T-helper 17 cell (primary cell): ENCODE measurements around the gene PREX1. TPM values are rescaled to one million over a fixed set of nuclear protein-coding genes. Genes with fewer than 3 reads are reported as not detected.
A peak's percentile ranks its signal among the peaks of the same experiment; 100 is the strongest.

Experiments used
- ATAC-seq: fragments of 150-1000 bp; cut with Tn5 transposase; 2 replicates; pipeline ENCODE4 v1.10.0; 2021; ENCODE audit warnings: mild to moderate bottlenecking, moderate library complexity
- DNase-seq, 3 donors: peaks; one replicate each; pipeline versions ENCODE4 v3.0.0 to v3.0.0-alpha.2; 2020 to 2021
- H3K9me3 ChIP-seq: one replicate; pipeline ENCODE4 v1.7.0; 2013; ENCODE audit warnings: low read length, mild to moderate bottlenecking; ENCODE audit not compliant: control insufficient read depth, poor library complexity, severe bottlenecking
- H3K27ac Mint-ChIP-seq: one replicate; pipeline ENCODE4 v1.8.0; 2022; ENCODE audit warnings: mild to moderate bottlenecking, moderate library complexity, mixed read lengths
- H3K27me3 Mint-ChIP-seq: one replicate; pipeline ENCODE4 v1.8.0; 2022; ENCODE audit warnings: mixed read lengths
- H3K36me3 Mint-ChIP-seq: one replicate; pipeline ENCODE4 v1.8.0; 2022; ENCODE audit warnings: low read depth, mixed read lengths
- H3K4me1 Mint-ChIP-seq: one replicate; pipeline ENCODE4 v1.8.0; 2022; ENCODE audit warnings: mild to moderate bottlenecking, mixed read lengths
- H3K4me3 Mint-ChIP-seq: one replicate; pipeline ENCODE4 v1.8.0; 2022; ENCODE audit warnings: mild to moderate bottlenecking, moderate library complexity, mixed read lengths
- total RNA-seq, 4 donors: library from RNA in 2 of 4; stranded (reverse) in 2 of 4; gene quantifications; one replicate each; pipeline ENCODE4 v1.2.3 and lab custom pipeline; 2022 to 2026

PREX1 gene
- total RNA-seq, 2 donors from 2014 or later: 188 to 200 TPM

- no peak for DNase-seq
Observed at GRCh38 chr20:48723308-48724264, 104.2 kb downstream of the PREX1 start.

GRCh38 chr20:48722737-48723191 is 105.0 kb downstream of the PREX1 start:
- H3K36me3 Mint-ChIP-seq: peaks cover 11% of the 10 kb centered on the region
- ATAC-seq (no peak), DNase-seq (no peak)
- H3K4me1 Mint-ChIP-seq: peaks cover 58% of the 10 kb centered on the region
- H3K27ac Mint-ChIP-seq: peak overlapping the region; percentile 91
- no peaks in the 10 kb centered on the region for H3K27me3 Mint-ChIP-seq
- no peaks in the 10 kb centered on the region for H3K9me3 ChIP-seq
- peak overlapping the region; percentile 28 for H3K4me3 Mint-ChIP-seq

More at GRCh38 chr20:48723308-48724264, 104.2 kb downstream of the PREX1 start:
- Mint-ChIP-seq H3K4me3 (peak overlapping the region; percentile 28), H3K27me3 (no peaks in the 10 kb centered on the region), H3K36me3 (peaks cover 11% of the 10 kb centered on the region), H3K27ac (peak overlapping the region; percentile 79), H3K4me1 (peaks cover 53% of the 10 kb centered on the region)
- no peaks in the 10 kb centered on the region for H3K9me3 ChIP-seq
- ATAC-seq: no peak

- H3K9me3 ChIP-seq: no peaks in the 10 kb centered on the region
- Mint-ChIP-seq H3K27ac (peak overlapping the region; percentile 91), H3K36me3 (peaks cover 11% of the 10 kb centered on the region), H3K27me3 (no peaks in the 10 kb centered on the region), H3K4me3 (peak overlapping the region; percentile 1), H3K4me1 (peaks cover 63% of the 10 kb centered on the region)
- ATAC-seq: peak; percentile 17
- DNase-seq: no peak
Observed at GRCh38 chr20:48722002-48722731, 105.6 kb downstream of the PREX1 start.

- Mint-ChIP-seq H3K27ac (peak overlapping the region; percentile 91), H3K4me3 (peak overlapping the region; percentile 68), H3K36me3 (peaks cover 11% of the 10 kb centered on the region), H3K27me3 (no peaks in the 10 kb centered on the region), H3K4me1 (peaks cover 65% of the 10 kb centered on the region)
- no peak for DNase-seq
- no peak for ATAC-seq
- no peaks in the 10 kb centered on the region for H3K9me3 ChIP-seq
Observed at GRCh38 chr20:48721324-48722001, 106.3 kb downstream of the PREX1 start.

GRCh38 chr20:48720256-48720985 is 107.4 kb downstream of the PREX1 start:
- peaks cover 11% of the 10 kb centered on the region for H3K36me3 Mint-ChIP-seq
- peak overlapping the region; percentile 47 for H3K4me3 Mint-ChIP-seq
- no peak for DNase-seq
- no peaks in the 10 kb centered on the region for H3K27me3 Mint-ChIP-seq
- no peak for ATAC-seq
- H3K9me3 ChIP-seq: no peaks in the 10 kb centered on the region
- peaks cover 73% of the 10 kb centered on the region for H3K4me1 Mint-ChIP-seq
- peak overlapping the region; percentile 91 for H3K27ac Mint-ChIP-seq

GRCh38 chr20:48719598-48720255 is 108.1 kb downstream of the PREX1 start:
- Mint-ChIP-seq H3K4me1 (peaks cover 78% of the 10 kb centered on the region), H3K27me3 (no peaks in the 10 kb centered on the region), H3K36me3 (peaks cover 10% of the 10 kb centered on the region), H3K27ac (peak overlapping the region; percentile 97), H3K4me3 (peak overlapping the region; percentile 47)
- ATAC-seq: no peak
- H3K9me3 ChIP-seq: no peaks in the 10 kb centered on the region
- DNase-seq: no peak

GRCh38 chr20:48718786-48719578 is 108.8 kb downstream of the PREX1 start:
- Mint-ChIP-seq H3K27me3 (no peaks in the 10 kb centered on the region), H3K36me3 (peaks cover 7% of the 10 kb centered on the region), H3K27ac (peak overlapping the region; percentile 97)

GRCh38 chr20:48717680-48718223 is 110.0 kb downstream of the PREX1 start:
- Mint-ChIP-seq H3K27ac (peak overlapping the region; percentile 97), H3K36me3 (peaks cover 7% of the 10 kb centered on the region)

More at GRCh38 chr20:48718786-48719578, 108.8 kb downstream of the PREX1 start:
- DNase-seq (no peak), ATAC-seq (peak; percentile 45)
- peaks cover 76% of the 10 kb centered on the region for H3K4me1 Mint-ChIP-seq
- no peaks in the 10 kb centered on the region for H3K9me3 ChIP-seq
- H3K4me3 Mint-ChIP-seq: peak overlapping the region; percentile 47

GRCh38 chr20:48717095-48717672 is 110.6 kb downstream of the PREX1 start:
- H3K4me3 Mint-ChIP-seq: peak overlapping the region; percentile 77
- no peak for DNase-seq
- no peaks in the 10 kb centered on the region for H3K9me3 ChIP-seq
- H3K27ac Mint-ChIP-seq: peak overlapping the region; percentile 97
- peaks cover 79% of the 10 kb centered on the region for H3K4me1 Mint-ChIP-seq
- H3K27me3 Mint-ChIP-seq: no peaks in the 10 kb centered on the region
- ATAC-seq: peak; percentile 44
- peaks cover 7% of the 10 kb centered on the region for H3K36me3 Mint-ChIP-seq

More at GRCh38 chr20:48717680-48718223, 110.0 kb downstream of the PREX1 start:
- peaks cover 78% of the 10 kb centered on the region for H3K4me1 Mint-ChIP-seq
- no peak for ATAC-seq
- no peaks in the 10 kb centered on the region for H3K27me3 Mint-ChIP-seq
- H3K9me3 ChIP-seq: no peaks in the 10 kb centered on the region
- H3K4me3 Mint-ChIP-seq: peak overlapping the region; percentile 60
- DNase-seq: no peak

- ATAC-seq (no peak), DNase-seq (no peak)
- Mint-ChIP-seq H3K4me3 (peak overlapping the region; percentile 88), H3K36me3 (peaks cover 5% of the 10 kb centered on the region), H3K27me3 (no peaks in the 10 kb centered on the region), H3K27ac (peak overlapping the region; percentile 97), H3K4me1 (peaks cover 74% of the 10 kb centered on the region)
- no peaks in the 10 kb centered on the region for H3K9me3 ChIP-seq
Observed at GRCh38 chr20:48716541-48716940, 111.3 kb downstream of the PREX1 start.

- Mint-ChIP-seq H3K36me3 (peaks cover under 1% of the 10 kb centered on the region), H3K4me3 (peak overlapping the region; percentile 88), H3K27me3 (no peaks in the 10 kb centered on the region), H3K27ac (peak overlapping the region; percentile 97), H3K4me1 (peaks cover 72% of the 10 kb centered on the region)
- H3K9me3 ChIP-seq: no peaks in the 10 kb centered on the region
- DNase-seq (peak in 1 of 3 donors; percentile 18), ATAC-seq (peak; percentile 71)
Observed at GRCh38 chr20:48716086-48716485, 111.7 kb downstream of the PREX1 start.
